Prostate gland (tissue), 2 donors: ENCODE measurements around the gene HS6ST3. TPM values are rescaled to one million over a fixed set of nuclear protein-coding genes. Genes with fewer than 3 reads are reported as not detected.

ENCODE experiments used
- DNase-seq: peaks from one replicate; pipeline ENCODE4 v3.0.0-alpha.2; 2019; ENCODE audit warnings: low spot score
- H3K27ac ChIP-seq, 2 donors: fragments of 200-600 bp; sonication (generic); 2 replicates each; pipeline ENCODE4 v1.5.1; 2017 to 2019
- H3K27me3 ChIP-seq: fragments of 200-600 bp; sonication (generic); replicated peaks from 2 replicates; pipeline ENCODE4 v1.5.1; 2019; ENCODE audit not compliant: insufficient read depth
- H3K36me3 ChIP-seq, 2 donors: fragments of 200-600 bp; sonication (generic); 1 replicate in 1 of 2; 2 replicates in 1 of 2; pipeline versions ENCODE4 v1.5.1 to v1.8.1; 2017 to 2019
- H3K4me1 ChIP-seq: fragments of 200-600 bp; sonication (generic); replicated peaks from 2 replicates; pipeline ENCODE4 v1.5.1; 2019
- H3K4me3 ChIP-seq, 2 donors: fragments of 200-600 bp; sonication (generic); 2 replicates each; pipeline ENCODE4 v1.5.1; 2017 to 2019
- H3K9me3 ChIP-seq: fragments of 200-600 bp; sonication (generic); 2 replicates; pipeline ENCODE4 v1.5.1; 2017
- POLR2A ChIP-seq: fragments of 450-650 bp; IDR thresholded peaks from one replicate; pipeline ENCODE4 v1.6.1; 2016; ENCODE audit warnings: antibody characterized with exemption, mild to moderate bottlenecking
- POLR2AphosphoS5 ChIP-seq: sonication (generic); formaldehyde crosslinking; IDR thresholded peaks from one replicate; pipeline ENCODE4 v1.6.1; 2017; ENCODE audit warnings: antibody characterized with exemption
- WGBS: methylation state at CpG from one replicate; pipeline ENCODE4 v1.1.5; 2018; 5-methylcytosine and 5-hydroxymethylcytosine counted together
- intact Hi-C: fragments of 100-400 bp; cut with DNase I; formaldehyde crosslinking; loops from one replicate; pipeline ENCODE4 v1.14.2; 2022
- total RNA-seq, 2 donors: library from RNA; depleted of rRNA; stranded (reverse); fragments of >200 nt; gene quantifications; one replicate each; pipeline ENCODE4 v1.1.0, GENCODE V29; 2016
- TF ChIP-seq, protein P1 (sequence below), 4 experiments: fragments of 200-600 bp in 2 of 4; fragments of 450-650 bp in 2 of 4; sonication (generic) in 2 of 4; IDR thresholded peaks; 1 replicate in 3 of 4; 2 replicates in 1 of 4; pipeline ENCODE4 v1.5.1; 2016 to 2019; ENCODE audit warnings: antibody characterized with exemption in 4 of 4, mild to moderate bottlenecking in 2 of 4, moderate library complexity in 2 of 4

HS6ST3 gene
- total RNA-seq, 2 donors from 2014 or later = 0.97 to 1.0 TPM

GRCh38 chr13:96796091-96796633 lies 706.3 kb downstream of the HS6ST3 start:
- no peak overlapping the region for H3K27ac ChIP-seq
- TF ChIP-seq, protein P1, sequence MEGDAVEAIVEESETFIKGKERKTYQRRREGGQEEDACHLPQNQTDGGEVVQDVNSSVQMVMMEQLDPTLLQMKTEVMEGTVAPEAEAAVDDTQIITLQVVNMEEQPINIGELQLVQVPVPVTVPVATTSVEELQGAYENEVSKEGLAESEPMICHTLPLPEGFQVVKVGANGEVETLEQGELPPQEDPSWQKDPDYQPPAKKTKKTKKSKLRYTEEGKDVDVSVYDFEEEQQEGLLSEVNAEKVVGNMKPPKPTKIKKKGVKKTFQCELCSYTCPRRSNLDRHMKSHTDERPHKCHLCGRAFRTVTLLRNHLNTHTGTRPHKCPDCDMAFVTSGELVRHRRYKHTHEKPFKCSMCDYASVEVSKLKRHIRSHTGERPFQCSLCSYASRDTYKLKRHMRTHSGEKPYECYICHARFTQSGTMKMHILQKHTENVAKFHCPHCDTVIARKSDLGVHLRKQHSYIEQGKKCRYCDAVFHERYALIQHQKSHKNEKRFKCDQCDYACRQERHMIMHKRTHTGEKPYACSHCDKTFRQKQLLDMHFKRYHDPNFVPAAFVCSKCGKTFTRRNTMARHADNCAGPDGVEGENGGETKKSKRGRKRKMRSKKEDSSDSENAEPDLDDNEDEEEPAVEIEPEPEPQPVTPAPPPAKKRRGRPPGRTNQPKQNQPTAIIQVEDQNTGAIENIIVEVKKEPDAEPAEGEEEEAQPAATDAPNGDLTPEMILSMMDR (IDR thresholded peaks at IDR 0.05) = no peak
- TF ChIP-seq POLR2AphosphoS5 (no peak), POLR2A (no peak)
- DNase-seq = no peak
- H3K27me3 ChIP-seq = no peaks in the 10 kb centered on the region
- 92% methylated on average over 2 of the region's 2 CpGs for WGBS
- no peaks in the 10 kb centered on the region for H3K36me3 ChIP-seq
- intact Hi-C loops = no loop called here
- no peaks in the 10 kb centered on the region for H3K9me3 ChIP-seq
- no peak overlapping the region for H3K4me3 ChIP-seq
- H3K4me1 ChIP-seq = no peaks in the 10 kb centered on the region

- TF ChIP-seq POLR2A = no peak
- TF ChIP-seq POLR2AphosphoS5 = no peak
- Histone ChIP-seq H3K4me1 (no peaks in the 10 kb centered on the region), H3K27me3 (no peaks in the 10 kb centered on the region), H3K9me3 (no peaks in the 10 kb centered on the region), H3K36me3 (no peaks in the 10 kb centered on the region), H3K27ac (no peak overlapping the region), H3K4me3 (no peak overlapping the region)
- no peak for DNase-seq
- intact Hi-C loops = no loop called here
- 25% methylated on average over 1 of the region's 1 CpG for WGBS
Measured at GRCh38 chr13:96797136-96797535, 707.2 kb downstream of the HS6ST3 start.

GRCh38 chr13:96803456-96804100 lies 713.7 kb downstream of the HS6ST3 start:
- H3K36me3 ChIP-seq = no peaks in the 10 kb centered on the region
- H3K4me1 ChIP-seq = no peaks in the 10 kb centered on the region
- 82% methylated on average over 3 of the region's 3 CpGs for WGBS
- no peak overlapping the region for H3K4me3 ChIP-seq
- DNase-seq = no peak
- intact Hi-C loops = no loop called here
- no peak overlapping the region for H3K27ac ChIP-seq
- no peaks in the 10 kb centered on the region for H3K9me3 ChIP-seq
- H3K27me3 ChIP-seq = no peaks in the 10 kb centered on the region
- TF ChIP-seq, protein P1 (IDR thresholded peaks at IDR 0.05) = no peak
- no peak for TF ChIP-seq POLR2A

GRCh38 chr13:96804174-96804573 lies 714.3 kb downstream of the HS6ST3 start:
- no peaks in the 10 kb centered on the region for H3K36me3 ChIP-seq
- TF ChIP-seq, protein P1 (IDR thresholded peaks at IDR 0.05) = no peak
- H3K27me3 ChIP-seq = no peaks in the 10 kb centered on the region
- no peak for DNase-seq
- no peaks in the 10 kb centered on the region for H3K4me1 ChIP-seq
- no peak overlapping the region for H3K4me3 ChIP-seq
- H3K9me3 ChIP-seq = no peaks in the 10 kb centered on the region
- WGBS = 69% methylated on average over 6 of the region's 6 CpGs
- intact Hi-C loops = no loop called here
- H3K27ac ChIP-seq = no peak overlapping the region

DNA sequence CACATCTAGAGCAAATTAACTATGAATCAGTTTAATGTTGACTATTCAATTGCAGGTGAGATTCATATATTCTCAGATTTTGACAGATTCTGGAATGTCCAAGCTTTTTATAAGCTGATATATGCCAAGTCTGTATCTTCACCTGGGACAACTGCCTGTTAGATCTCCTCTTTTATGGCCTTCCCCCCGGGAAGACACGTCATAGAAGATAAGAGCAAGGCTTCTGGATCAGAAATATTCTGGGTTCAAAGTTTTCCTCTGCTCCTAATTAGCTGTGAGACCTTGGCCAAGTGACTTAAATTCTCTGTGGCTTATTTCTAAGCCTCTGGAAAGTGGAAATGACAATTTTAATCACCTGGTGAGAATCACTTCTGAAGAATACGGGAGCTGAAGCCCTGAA lies 716.8 kb downstream of the HS6ST3 start:
- no peak overlapping the region for H3K4me3 ChIP-seq
- WGBS = 50% methylated on average over 3 of the region's 3 CpGs
- no peaks in the 10 kb centered on the region for H3K9me3 ChIP-seq
- no peak overlapping the region for H3K27ac ChIP-seq
- intact Hi-C loops = no loop called here
- TF ChIP-seq POLR2AphosphoS5 (no peak), POLR2A (no peak)
- no peaks in the 10 kb centered on the region for H3K36me3 ChIP-seq
- H3K27me3 ChIP-seq = no peaks in the 10 kb centered on the region
- DNase-seq = no peak
- H3K4me1 ChIP-seq = no peaks in the 10 kb centered on the region
